GM19324 (cell line): ENCODE data around the gene HHIPL2.
"Not testable (repeated sequence)": the region's sequence is repeated elsewhere in the genome, so short reads cannot be mapped to it uniquely, and the experiment has no call there.

Source experiments
- ATAC-seq: cut with Tn5 transposase; IDR thresholded peaks from one replicate; pipeline ENCODE4 v1.9.1; 2021; ENCODE audit warnings: mild to moderate bottlenecking, moderate library complexity; ENCODE audit not compliant: unreplicated experiment, low FRiP score

Gene HHIPL2

GRCh38 chr1:222543817-222544216 lies 4.1 kb downstream of the HHIPL2 start:
- no peak for ATAC-seq

GRCh38 chr1:222540598-222540995 lies 7.3 kb downstream of the HHIPL2 start:
- ATAC-seq: no peak

GRCh38 chr1:222539951-222540597 lies 7.8 kb downstream of the HHIPL2 start:
- no peak for ATAC-seq

- ATAC-seq: no peak
Observed at GRCh38 chr1:222535455-222535854, 12.4 kb downstream of the HHIPL2 start.

- ATAC-seq: no peak
Observed at GRCh38 chr1:222530852-222531251, 17.1 kb downstream of the HHIPL2 start.

GRCh38 chr1:222529916-222530315 lies 18.0 kb downstream of the HHIPL2 start:
- no peak for ATAC-seq

GRCh38 chr1:222529181-222529580 lies 18.7 kb downstream of the HHIPL2 start:
- no peak for ATAC-seq

- ATAC-seq: no peak
Observed at GRCh38 chr1:222525951-222526350, 22.0 kb downstream of the HHIPL2 start.

- ATAC-seq: no peak
Observed at GRCh38 chr1:222523852-222524251, 24.1 kb downstream of the HHIPL2 start.

- no peak for ATAC-seq
Observed at GRCh38 chr1:222522105-222522915, 25.6 kb downstream of the HHIPL2 start.

GRCh38 chr1:222521299-222522104 lies 26.4 kb downstream of the HHIPL2 start:
- no peak for ATAC-seq

GRCh38 chr1:222489496-222489895 lies 58.4 kb downstream of the HHIPL2 start:
- ATAC-seq: not testable (repeated sequence)

- not testable (repeated sequence) for ATAC-seq
Observed at GRCh38 chr1:222487774-222488173, 60.1 kb downstream of the HHIPL2 start.

GRCh38 chr1:222484005-222484404 lies 63.9 kb downstream of the HHIPL2 start:
- ATAC-seq: not testable (repeated sequence)

GRCh38 chr1:222479567-222479966 lies 68.3 kb downstream of the HHIPL2 start:
- ATAC-seq: not testable (repeated sequence)

GRCh38 chr1:222476436-222476835 lies 71.5 kb downstream of the HHIPL2 start:
- ATAC-seq: not testable (repeated sequence)

GRCh38 chr1:222473717-222474116 lies 74.2 kb downstream of the HHIPL2 start:
- not testable (repeated sequence) for ATAC-seq

GRCh38 chr1:222472776-222473540 lies 74.9 kb downstream of the HHIPL2 start:
- ATAC-seq: not testable (repeated sequence)
